NCI-H460 (cell line): ENCODE measurements around the gene UPB1. TPM values are rescaled to one million over a fixed set of nuclear protein-coding genes. Genes with fewer than 3 reads are reported as not detected.
"Not testable (repeated sequence)": the region's sequence is repeated elsewhere in the genome, so short reads cannot be mapped to it uniquely, and the experiment has no call there.

ENCODE experiments used
- DNase-seq: peaks from one replicate; pipeline ENCODE4 v3.0.0-alpha.2; 2016; ENCODE audit warnings: low read depth; ENCODE audit errors: extremely low read depth
- total RNA-seq: library from RNA; depleted of rRNA; stranded (reverse); fragments of >200 nt; shearing (Covaris generic); gene quantifications from 2 replicates; pipeline ENCODE4 v1.2.3, GENCODE V29; 2014

UPB1 gene
- total RNA-seq, 1 experiment from 2014 or later = 0.02 TPM

- peak; percentile 56 for DNase-seq
These were observed 30.4 kb downstream of the UPB1 start for GRCh38 chr22:24525416-24526037.

GRCh38 chr22:24526191-24526590 is 31.1 kb downstream of the UPB1 start:
- no peak for DNase-seq

- no peak for DNase-seq
These were observed 34.8 kb downstream of the UPB1 start for GRCh38 chr22:24529898-24530297.

GRCh38 chr22:24530968-24531367 is 35.8 kb downstream of the UPB1 start:
- not testable (repeated sequence) for DNase-seq

GRCh38 chr22:24532075-24532474 is 36.9 kb downstream of the UPB1 start:
- DNase-seq = no peak

GRCh38 chr22:24535348-24535747 is 40.2 kb downstream of the UPB1 start:
- no peak for DNase-seq

GRCh38 chr22:24536089-24536488 is 41.0 kb downstream of the UPB1 start:
- no peak for DNase-seq

- DNase-seq = no peak
These were observed 45.3 kb downstream of the UPB1 start for GRCh38 chr22:24540470-24540869.

- no peak for DNase-seq
These were observed 46.8 kb downstream of the UPB1 start for GRCh38 chr22:24541681-24542515.

GRCh38 chr22:24542641-24543040 is 47.5 kb downstream of the UPB1 start:
- no peak for DNase-seq

GRCh38 chr22:24543185-24543601 is 48.1 kb downstream of the UPB1 start:
- no peak for DNase-seq

- DNase-seq = no peak
These were observed 48.6 kb downstream of the UPB1 start for GRCh38 chr22:24543679-24544243.

GRCh38 chr22:24548812-24549211 is 53.7 kb downstream of the UPB1 start:
- no peak for DNase-seq

GRCh38 chr22:24550028-24550901 is 55.1 kb downstream of the UPB1 start:
- DNase-seq = no peak

GRCh38 chr22:24550902-24551435 is 55.8 kb downstream of the UPB1 start:
- DNase-seq = no peak

GRCh38 chr22:24552503-24553286 is 57.6 kb downstream of the UPB1 start:
- DNase-seq = not testable (repeated sequence)

GRCh38 chr22:24553597-24554312 is 58.6 kb downstream of the UPB1 start:
- DNase-seq = no peak

- DNase-seq = no peak
These were observed 59.4 kb downstream of the UPB1 start, which contains the start of gene GUCD1 for GRCh38 chr22:24554313-24555164. Gene GUCD1, minus strand, starts transcription at chr22:24555138. Its CDS starts 147 bp downstream, at chr22:24554991.
